ENCODE data around the gene TRIM14.

DNA sequence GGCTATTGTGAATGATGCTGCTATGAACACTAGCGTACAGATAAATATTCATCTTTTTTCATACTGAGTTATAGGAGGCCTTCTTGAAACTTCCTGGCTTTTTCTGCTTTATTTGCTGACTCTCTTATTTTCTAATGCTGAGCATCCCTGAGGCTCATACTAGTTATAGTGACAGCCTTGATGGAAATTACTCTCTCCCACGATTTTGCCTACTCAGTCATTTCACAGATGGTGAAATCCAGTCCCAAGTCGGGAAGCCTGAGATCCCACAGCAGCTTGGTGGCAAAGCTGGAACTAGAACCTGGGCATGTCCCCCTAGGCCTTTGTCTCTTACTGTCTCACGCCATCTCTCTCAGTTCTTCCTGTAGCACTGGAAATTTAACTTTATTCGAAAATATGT, 40.1 kb downstream of the TRIM14 start:
- no peak for TF ChIP-seq POLR2A (IDR thresholded peaks at IDR 0.05; ENCODE audit: low read length)
- TF ChIP-seq, protein P1, sequence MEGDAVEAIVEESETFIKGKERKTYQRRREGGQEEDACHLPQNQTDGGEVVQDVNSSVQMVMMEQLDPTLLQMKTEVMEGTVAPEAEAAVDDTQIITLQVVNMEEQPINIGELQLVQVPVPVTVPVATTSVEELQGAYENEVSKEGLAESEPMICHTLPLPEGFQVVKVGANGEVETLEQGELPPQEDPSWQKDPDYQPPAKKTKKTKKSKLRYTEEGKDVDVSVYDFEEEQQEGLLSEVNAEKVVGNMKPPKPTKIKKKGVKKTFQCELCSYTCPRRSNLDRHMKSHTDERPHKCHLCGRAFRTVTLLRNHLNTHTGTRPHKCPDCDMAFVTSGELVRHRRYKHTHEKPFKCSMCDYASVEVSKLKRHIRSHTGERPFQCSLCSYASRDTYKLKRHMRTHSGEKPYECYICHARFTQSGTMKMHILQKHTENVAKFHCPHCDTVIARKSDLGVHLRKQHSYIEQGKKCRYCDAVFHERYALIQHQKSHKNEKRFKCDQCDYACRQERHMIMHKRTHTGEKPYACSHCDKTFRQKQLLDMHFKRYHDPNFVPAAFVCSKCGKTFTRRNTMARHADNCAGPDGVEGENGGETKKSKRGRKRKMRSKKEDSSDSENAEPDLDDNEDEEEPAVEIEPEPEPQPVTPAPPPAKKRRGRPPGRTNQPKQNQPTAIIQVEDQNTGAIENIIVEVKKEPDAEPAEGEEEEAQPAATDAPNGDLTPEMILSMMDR (IDR thresholded peaks at IDR 0.05) = no peak
- no peak for TF ChIP-seq HDAC2 (IDR thresholded peaks at IDR 0.05)
- TF ChIP-seq CHD4 (IDR thresholded peaks at IDR 0.05; ENCODE audit: borderline replicate concordance) = no peak
- no peak for TF ChIP-seq RAD21 (conservative IDR thresholded peaks at IDR 0.05 in 1 of 2, IDR thresholded peaks at IDR 0.05 in 1 of 2)
- TF ChIP-seq SMC3 (IDR thresholded peaks at IDR 0.05) = no peak
- peak; percentile 82 for TF ChIP-seq MAFK (IDR thresholded peaks at IDR 0.05; ENCODE audit: partially characterized antibody)
- no peak for TF ChIP-seq PHF8 (IDR thresholded peaks at IDR 0.05; ENCODE audit: borderline replicate concordance, low read depth)
- TF ChIP-seq, protein P2, sequence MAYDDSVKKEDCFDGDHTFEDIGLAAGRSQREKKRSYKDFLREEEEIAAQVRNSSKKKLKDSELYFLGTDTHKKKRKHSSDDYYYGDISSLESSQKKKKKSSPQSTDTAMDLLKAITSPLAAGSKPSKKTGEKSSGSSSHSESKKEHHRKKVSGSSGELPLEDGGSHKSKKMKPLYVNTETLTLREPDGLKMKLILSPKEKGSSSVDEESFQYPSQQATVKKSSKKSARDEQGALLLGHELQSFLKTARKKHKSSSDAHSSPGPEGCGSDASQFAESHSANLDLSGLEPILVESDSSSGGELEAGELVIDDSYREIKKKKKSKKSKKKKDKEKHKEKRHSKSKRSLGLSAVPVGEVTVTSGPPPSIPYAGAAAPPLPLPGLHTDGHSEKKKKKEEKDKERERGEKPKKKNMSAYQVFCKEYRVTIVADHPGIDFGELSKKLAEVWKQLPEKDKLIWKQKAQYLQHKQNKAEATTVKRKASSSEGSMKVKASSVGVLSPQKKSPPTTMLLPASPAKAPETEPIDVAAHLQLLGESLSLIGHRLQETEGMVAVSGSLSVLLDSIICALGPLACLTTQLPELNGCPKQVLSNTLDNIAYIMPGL (CRISPR knock-in tag; IDR thresholded peaks at IDR 0.05; ENCODE audit: borderline replicate concordance) = no peak
